Measurements from ENCODE around the gene GMFB. TPM values are rescaled to one million over a fixed set of nuclear protein-coding genes. Genes with fewer than 3 reads are reported as not detected.

Gene GMFB
- total and polyA plus RNA-seq, 2 experiments from 2014 or later = 56.5 to 88.3 TPM

- H3K4me1 Mint-ChIP-seq = no peaks in the 10 kb centered on the region
- Histone ChIP-seq H2AFZ (no peak overlapping the region), H3K4me2 (no peak overlapping the region), H3K36me3 (ENCODE audit: insufficient read depth) (no peaks in the 10 kb centered on the region), H3K4me3 (no peak overlapping the region), H3K27ac (ENCODE audit: low read depth) (no peak overlapping the region), H3K4me1 (ENCODE audit: insufficient read depth) (no peaks in the 10 kb centered on the region), H3F3A (replicated peaks; ENCODE audit: low read depth) (no peaks in the 10 kb centered on the region), H4K20me1 (replicated peaks; ENCODE audit: insufficient read depth) (no peaks in the 10 kb centered on the region), H3K27me3 (ENCODE audit: insufficient read depth) (no peaks in the 10 kb centered on the region), H3K9me2 (ENCODE audit: insufficient read depth) (no peaks in the 10 kb centered on the region), H3K79me2 (replicated peaks; ENCODE audit: insufficient read depth) (no peaks in the 10 kb centered on the region)
- peaks cover 29% of the 10 kb centered on the region for H3K9me3 Mint-ChIP-seq
- ATAC-seq (no peak), DNase-seq (ENCODE audit: low spot score) (no peak)
- no peak for TF ChIP-seq EZH2 (IDR thresholded peaks at IDR 0.05; ENCODE audit: low read depth, unreplicated experiment)
- TF ChIP-seq NANOG (IDR thresholded peaks at IDR 0.05; ENCODE audit: borderline replicate concordance) = no peak
- no peak for TF ChIP-seq CREB1 (CRISPR knock-in tag; IDR thresholded peaks at IDR 0.05; ENCODE audit: low read depth)
- TF ChIP-seq REST (IDR thresholded peaks at IDR 0.05; ENCODE audit: unreplicated experiment) = no peak
- no peak for TF ChIP-seq JUNB (IDR thresholded peaks at IDR 0.05; ENCODE audit: unreplicated experiment)
- TF ChIP-seq ETS1 (IDR thresholded peaks at IDR 0.05) = no peak
- TF ChIP-seq STAT1 (IDR thresholded peaks at IDR 0.05; ENCODE audit: unreplicated experiment) = no peak
- no peak for TF ChIP-seq ZNF114 (CRISPR knock-in tag; IDR thresholded peaks at IDR 0.05)
- no peak for TF ChIP-seq EZH2phosphoT487 (IDR thresholded peaks at IDR 0.05; ENCODE audit: unreplicated experiment)
- no peak for TF ChIP-seq POLR2AphosphoS5 (IDR thresholded peaks at IDR 0.05; ENCODE audit: low read depth)
- TF ChIP-seq ZNF331 (CRISPR knock-in tag; IDR thresholded peaks at IDR 0.05; ENCODE audit: low read depth) = no peak
- no peak for TF ChIP-seq CTCF (conservative IDR thresholded peaks at IDR 0.05; ENCODE audit: low read depth in 2 of 2)
- no peak for TF ChIP-seq ZNF462 (CRISPR knock-in tag; IDR thresholded peaks at IDR 0.05)
- peaks cover 5% of the 10 kb centered on the region for H3K27me3 Mint-ChIP-seq (ENCODE audit: insufficient read depth, low read depth, poor library complexity)
- no peak overlapping the region for H3K4me3 Mint-ChIP-seq
- no peak overlapping the region for H3K27ac Mint-ChIP-seq
- peaks cover 14% of the 10 kb centered on the region for H3K36me3 Mint-ChIP-seq (ENCODE audit: low read depth)
Observed at GRCh38 chr14:54462048-54462447, 26.7 kb downstream of the GMFB start.

Measured in GM23338 (cell line).